K562 (cell line): ENCODE measurements around the gene BZW2. TPM values are rescaled to one million over a fixed set of nuclear protein-coding genes. Genes with fewer than 3 reads are reported as not detected.

Experiments
- ARNT ChIP-seq, 2 experiments: fragments of 450-650 bp; IDR thresholded peaks; 2 replicates each; pipeline ENCODE4 v1.6.1; 2016; ENCODE audit warnings: mild to moderate bottlenecking in 1 of 2
- CAMTA2 ChIP-seq: fragments of 250-450 bp; sonication (Bioruptor Pico); conservative IDR thresholded peaks from 2 replicates; pipeline ENCODE4 v1.5.1; 2022
- CBX1 ChIP-seq: sonication (generic); IDR thresholded peaks from 2 replicates; pipeline ENCODE4 v1.6.1; 2016; ENCODE audit warnings: antibody characterized with exemption, low read depth, mild to moderate bottlenecking
- CTCF ChIP-seq, 3 experiments: IDR thresholded peaks in 2 of 3; conservative IDR thresholded peaks in 1 of 3; 2 replicates each; pipeline ENCODE4 v1.5.1; 2011 to 2012; ENCODE audit warnings: low read length in 3 of 3, mild to moderate bottlenecking in 3 of 3, control low read depth in 2 of 3, improper control_type of control experiment in 1 of 3, inconsistent platforms in 1 of 3, low read depth in 1 of 3, mixed read lengths in 1 of 3, moderate library complexity in 1 of 3; ENCODE audit not compliant: insufficient read depth in 2 of 3
- CXXC5 ChIP-seq: fragments of 250-450 bp; sonication (Bioruptor Pico); IDR thresholded peaks from 2 replicates; pipeline ENCODE4 v1.8.0; 2022; ENCODE audit warnings: inconsistent platforms, mild to moderate bottlenecking, moderate library complexity
- ELK1 ChIP-seq: sonication (generic); formaldehyde crosslinking; IDR thresholded peaks from 2 replicates; pipeline ENCODE4 v1.8.1; 2022; ENCODE audit warnings: missing genetic modification reagents
- ETS2 ChIP-seq: IDR thresholded peaks from 2 replicates; pipeline ENCODE4 v1.6.1; 2016; ENCODE audit warnings: borderline replicate concordance, missing genetic modification characterization, mild to moderate bottlenecking, moderate library complexity, missing compliant biosample characterization; ENCODE audit not compliant: poor library complexity, severe bottlenecking
- MBD2 ChIP-seq: sonication (generic); IDR thresholded peaks from 2 replicates; pipeline ENCODE4 v1.6.1; 2016; ENCODE audit warnings: low read depth, borderline replicate concordance
- MCM3 ChIP-seq: fragments of 450-650 bp; IDR thresholded peaks from 2 replicates; pipeline ENCODE4 v1.6.1; 2016
- MIER1 ChIP-seq: fragments of 450-650 bp; IDR thresholded peaks from 2 replicates; pipeline ENCODE4 v1.6.1; 2016; ENCODE audit warnings: antibody characterized with exemption, mild to moderate bottlenecking, low read depth
- MTF1 ChIP-seq: fragments of 250-450 bp; sonication (Bioruptor Pico); IDR thresholded peaks from 2 replicates; pipeline ENCODE4 v1.9.0; 2021; ENCODE audit warnings: moderate library complexity, mild to moderate bottlenecking, inconsistent platforms, borderline replicate concordance
- NFE2L1 ChIP-seq: fragments of 450-650 bp; IDR thresholded peaks from 2 replicates; pipeline ENCODE4 v1.6.1; 2016; ENCODE audit warnings: missing genetic modification characterization, low read depth, mild to moderate bottlenecking, missing compliant biosample characterization, moderate library complexity, borderline replicate concordance
- NRF1 ChIP-seq, 2 experiments: fragments of 450-650 bp; IDR thresholded peaks in 1 of 2; conservative IDR thresholded peaks in 1 of 2; 2 replicates each; pipeline ENCODE4 v1.6.1; 2014; ENCODE audit warnings: mild to moderate bottlenecking in 2 of 2
- RBM15 ChIP-seq: fragments of 200-400 bp; formaldehyde crosslinking; IDR thresholded peaks from 2 replicates; pipeline ENCODE4 v1.6.1; 2018; ENCODE audit warnings: mild to moderate bottlenecking, low read length, moderate library complexity; ENCODE audit not compliant: insufficient read depth
- SMARCC2 ChIP-seq: fragments of 450-650 bp; IDR thresholded peaks from 2 replicates; pipeline ENCODE4 v1.6.1; 2017; ENCODE audit warnings: antibody characterized with exemption, moderate library complexity, mild to moderate bottlenecking, low read depth
- TAF1 ChIP-seq: IDR thresholded peaks from 2 replicates; pipeline ENCODE4 v1.6.1; 2011; ENCODE audit warnings: mild to moderate bottlenecking, low read length, moderate library complexity; ENCODE audit not compliant: insufficient read depth, control insufficient read depth, severe bottlenecking; ENCODE audit errors: extremely low read depth
- TRIM25 ChIP-seq: fragments of 450-650 bp; IDR thresholded peaks from 2 replicates; pipeline ENCODE4 v1.7.0; 2016; ENCODE audit warnings: borderline replicate concordance
- ZNF512 ChIP-seq: IDR thresholded peaks from 2 replicates; pipeline ENCODE4 v1.6.1; 2016; ENCODE audit warnings: missing genetic modification characterization, missing compliant biosample characterization
- ZNF584 ChIP-seq: fragments of 200-800 bp; sonication (Bioruptor generic); IDR thresholded peaks from 2 replicates; pipeline ENCODE4 v1.6.1; 2016; ENCODE audit warnings: low read depth, mild to moderate bottlenecking, missing genetic modification characterization, missing compliant biosample characterization
- ZNF668 ChIP-seq: fragments of 250-450 bp; sonication (Bioruptor Pico); IDR thresholded peaks from 2 replicates; pipeline ENCODE4 v1.8.0; 2022; ENCODE audit warnings: mild to moderate bottlenecking, inconsistent platforms
- ZNF764 ChIP-seq: fragments of 250-450 bp; sonication (Bioruptor Pico); IDR thresholded peaks from 2 replicates; pipeline ENCODE4 v1.4.0; 2020; ENCODE audit warnings: low read depth, mild to moderate bottlenecking, moderate library complexity
- polyA plus RNA-seq, 8 experiments: library from polyadenylated mRNA; depleted of rRNA in 4 of 8; stranded (reverse) in 5 of 8; unstranded in 3 of 8; fragments of >200 nt; fragmentation: Nextera tagmentation in 2 of 8; fragmentation: Illumina TruSeq in 1 of 8; extraction: Ambion mirVana in 2 of 8; extraction: Trizol in 1 of 8; gene quantifications; 2 replicates each; pipeline versions ENCODE4 v1.2.1 to v1.2.3, GENCODE V29; 2011 to 2014; ENCODE audit warnings: inconsistent platforms in 1 of 8, missing spikeins in 1 of 8
- total RNA-seq, 7 experiments: library from RNA; depleted of rRNA in 6 of 7; stranded (reverse); fragments of >200 nt in 6 of 7; fragmentation: Illumina TruSeq in 2 of 7; extraction: Trizol in 2 of 7; gene quantifications; 2 replicates each; pipeline versions ENCODE4 v1.2.1 to v1.2.3, GENCODE V29; 2011 to 2021; ENCODE audit warnings: low replicate concordance in 1 of 7

Gene BZW2
- total and polyA plus RNA-seq, 9 of the 15 experiments (the other 6 are each of a cell fraction or from before 2014, with no cell fraction given), result 140 to 316 (median 173) TPM

GRCh38 chr7:16668049-16668858, 22.3 kb downstream of the BZW2 start (continued):
- TF ChIP-seq ZNF668 (CRISPR knock-in tag) (peak; percentile 79; the same call in 1 of the 2 replicates), CBX1 (no peak), MBD2 (no peak), RBM15 (no peak), CXXC5 (CRISPR knock-in tag) (peak; percentile 82), CTCF (IDR thresholded peaks at IDR 0.05 in 2 of 3, conservative IDR thresholded peaks at IDR 0.05 in 1 of 3; ENCODE audit: insufficient read depth in 2 of 3, low read depth in 1 of 3, low read length in 3 of 3) (peak in 1 of 3 experiments; percentile 10; a peak in 1 of 6 replicates), NRF1 (conservative IDR thresholded peaks at IDR 0.05 in 1 of 2, IDR thresholded peaks at IDR 0.05 in 1 of 2) (peak in 1 of 2 experiments; percentile 26; a peak in 1 of 4 replicates), SMARCC2 (peak; percentile 73; the same call in 1 of the 2 replicates), ZNF584 (CRISPR knock-in tag) (peak; percentile 92; the same call in 1 of the 2 replicates), TRIM25 (no peak), ETS2 (tag) (no peak), ZNF512 (tag) (no peak), MIER1 (no peak), CAMTA2 (no peak), MTF1 (CRISPR knock-in tag) (no peak), NFE2L1 (tag) (peak; percentile 48; the same call in 1 of the 2 replicates), ELK1 (no peak), ARNT (IDR thresholded peaks at IDR 0.05) (no peak; a peak in 1 of 4 replicates), ZNF764 (no peak), TAF1 (no peak), MCM3 (no peak)
